SHP77 treated with DMSO at 0.1 percent for 48 hours (cell line): ENCODE measurements around the gene ALDH3B2.

Experiments used
- DNase-seq: peaks from one replicate; lab custom pipeline; 2025; lab: John Stamatoyannopoulos, UW

The ALDH3B2 gene

GRCh38 chr11:67613960-67614715 lies 60.3 kb downstream of the ALDH3B2 start:
- DNase-seq, result no peak

GRCh38 chr11:67613313-67613959 lies 61.0 kb downstream of the ALDH3B2 start:
- no peak for DNase-seq

DNA sequence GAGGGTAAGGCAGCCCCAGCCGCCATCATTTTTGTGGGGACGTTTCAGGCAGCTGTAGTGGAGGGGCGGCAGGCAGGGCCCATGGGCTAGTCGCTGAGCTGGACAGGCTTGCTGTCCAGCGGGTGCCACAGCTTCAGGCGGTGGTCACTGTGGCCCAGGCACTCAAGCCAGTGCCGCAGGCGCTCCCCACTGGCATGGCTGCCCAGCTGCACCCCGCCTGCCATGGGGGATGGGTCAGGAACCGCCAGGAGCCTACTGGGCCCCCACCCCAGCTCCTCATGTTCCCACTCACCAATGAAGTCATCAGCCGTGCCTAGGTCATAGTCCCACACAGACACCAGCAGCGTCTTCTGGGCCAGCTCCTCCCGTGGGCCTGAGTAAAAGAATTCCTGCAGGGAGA lies 61.7 kb downstream of the ALDH3B2 start:
- no peak for DNase-seq
